NCI-H748 treated with DMSO at 0.1 percent for 48 hours (cell line): ENCODE results near the gene ADAMTS8.

Experiments
- DNase-seq: peaks from one replicate; lab custom pipeline; 2025; lab: John Stamatoyannopoulos, UW

ADAMTS8 gene

DNA sequence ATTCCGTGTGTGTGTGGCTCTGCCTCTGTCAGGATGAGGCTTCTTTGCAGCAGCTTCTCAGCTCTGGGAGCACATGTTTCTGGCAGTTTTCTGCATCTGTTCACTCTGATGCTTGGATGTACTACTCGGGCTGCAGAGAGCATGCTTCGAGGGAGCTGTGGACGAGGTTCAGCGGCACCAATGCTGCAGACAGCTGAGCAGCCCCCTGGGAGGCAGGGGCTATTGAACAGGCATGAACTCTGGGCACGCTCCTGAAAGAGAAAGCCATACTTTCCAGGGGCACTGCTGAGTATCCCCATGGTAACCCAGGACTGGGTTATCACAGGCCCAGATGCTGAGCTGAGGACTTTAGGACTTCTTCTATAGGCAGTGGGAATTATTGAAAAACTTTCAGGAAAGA, 33.8 kb downstream of the ADAMTS8 start:
- DNase-seq = no peak

GRCh38 chr11:130391711-130392110, 36.7 kb downstream of the ADAMTS8 start:
- DNase-seq = no peak

GRCh38 chr11:130390071-130390758, 38.2 kb downstream of the ADAMTS8 start:
- DNase-seq = no peak

- no peak for DNase-seq
Observed at GRCh38 chr11:130389335-130389935, 39.0 kb downstream of the ADAMTS8 start.

GRCh38 chr11:130388607-130389205, 39.7 kb downstream of the ADAMTS8 start:
- DNase-seq = no peak

- DNase-seq = no peak
Observed at GRCh38 chr11:130386056-130386455, 42.4 kb downstream of the ADAMTS8 start.

GRCh38 chr11:130383344-130384211, 44.8 kb downstream of the ADAMTS8 start:
- DNase-seq = no peak

- DNase-seq = no peak
Observed at GRCh38 chr11:130381317-130381716, 47.1 kb downstream of the ADAMTS8 start.

- DNase-seq = no peak
Observed at GRCh38 chr11:130380778-130381177, 47.6 kb downstream of the ADAMTS8 start.

- DNase-seq = no peak
Observed at GRCh38 chr11:130379276-130379675, 49.1 kb downstream of the ADAMTS8 start.

- no peak for DNase-seq
Observed at GRCh38 chr11:130370845-130371590, 57.4 kb downstream of the ADAMTS8 start.

- no peak for DNase-seq
Observed at GRCh38 chr11:130369713-130370112, 58.7 kb downstream of the ADAMTS8 start.

DNA sequence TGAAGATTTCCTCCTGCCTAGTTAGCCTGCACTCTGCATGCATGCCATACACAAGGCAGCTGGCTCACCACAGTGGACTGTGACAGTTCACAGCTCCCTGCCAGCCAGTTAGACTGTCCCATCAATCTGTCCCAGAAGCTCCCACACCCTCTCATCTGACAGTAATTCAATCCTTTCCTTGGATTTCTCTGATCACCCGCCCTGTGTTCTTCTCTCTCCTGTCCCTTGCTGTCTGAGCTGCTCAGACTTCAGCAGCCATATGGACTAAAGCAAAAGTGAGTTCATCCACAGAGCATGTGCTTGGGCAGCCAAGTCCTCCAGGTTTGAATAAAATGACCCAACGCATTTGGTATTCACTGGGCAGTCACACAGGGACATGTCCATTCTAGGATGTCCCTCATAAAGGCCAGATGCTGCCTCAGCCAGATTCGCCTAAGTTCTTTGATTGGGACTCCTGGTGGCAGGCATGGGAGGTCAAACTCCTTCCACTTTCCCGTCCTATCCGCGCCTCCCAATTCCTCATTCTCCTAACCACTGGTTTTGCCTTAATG, 59.2 kb downstream of the ADAMTS8 start:
- no peak for DNase-seq

DNA sequence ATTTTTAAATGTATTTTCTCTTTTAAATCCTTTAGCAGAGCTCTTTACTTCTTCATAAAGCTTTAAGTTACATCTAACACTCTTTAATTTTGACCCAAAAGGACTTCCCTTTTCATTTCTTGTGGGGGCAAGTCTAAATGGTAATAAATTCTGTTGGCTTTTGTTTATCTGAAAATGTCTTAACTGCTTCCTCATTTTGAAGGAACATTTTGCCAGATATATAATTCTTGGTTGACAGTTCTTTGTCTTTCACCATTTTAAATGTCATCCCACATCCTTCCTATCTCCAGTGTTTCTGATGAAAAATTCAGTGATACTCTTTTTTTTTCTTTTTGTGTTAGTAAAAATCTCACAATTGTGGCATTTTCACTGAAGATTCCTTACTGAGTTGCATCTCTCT, 69.0 kb downstream of the ADAMTS8 start:
- DNase-seq = no peak

DNA sequence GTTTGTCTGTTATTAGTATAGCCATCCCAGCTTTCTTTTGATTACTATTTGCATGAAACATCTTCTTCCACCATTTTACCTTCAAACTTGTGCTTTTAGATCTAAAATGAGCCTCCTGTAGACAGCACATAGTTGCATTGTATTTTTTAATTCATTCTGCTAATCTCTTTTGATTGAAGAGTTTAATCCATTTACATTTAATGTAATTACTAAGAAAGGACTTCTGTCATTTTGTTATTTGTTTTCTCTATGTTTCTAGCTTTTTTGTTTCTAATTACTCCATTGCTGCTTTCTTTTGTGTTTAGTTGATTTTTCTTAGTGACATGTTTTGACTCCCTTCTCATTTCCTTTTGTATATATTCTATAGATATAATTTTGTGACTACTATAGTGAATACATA, 70.0 kb downstream of the ADAMTS8 start:
- DNase-seq = no peak
